Keratinocyte (primary cell): ENCODE results near the gene PRDM11.

Source experiments
- CTCF ChIP-seq, 3 experiments: IDR thresholded peaks in 1 of 3; conservative IDR thresholded peaks in 1 of 3; optimal IDR thresholded peaks in 1 of 3; 2 replicates in 2 of 3; 3 replicates in 1 of 3; pipeline versions ENCODE3 to v1.5.1; 2011; ENCODE audit warnings: low read length in 3 of 3, mild to moderate bottlenecking in 3 of 3, moderate library complexity in 2 of 3, control low read depth in 1 of 3, inconsistent platforms in 1 of 3; ENCODE audit not compliant: insufficient read depth in 2 of 3; ENCODE audit errors: extremely low read depth in 1 of 3
- EZH2 ChIP-seq: IDR thresholded peaks from one replicate; pipeline ENCODE4 v1.6.1; 2012; ENCODE audit warnings: inconsistent platforms, mild to moderate bottlenecking, low read length, moderate library complexity

GRCh38 chr11:45168366-45169130, 22.1 kb downstream of the PRDM11 start:
- TF ChIP-seq CTCF (optimal IDR thresholded peaks at IDR 0.05 in 1 of 3, IDR thresholded peaks at IDR 0.05 in 1 of 3, conservative IDR thresholded peaks at IDR 0.05 in 1 of 3; ENCODE audit: extremely low read depth in 1 of 3, insufficient read depth in 2 of 3, low read length in 3 of 3), result no peak
- no peak for TF ChIP-seq EZH2
